ENCODE data around the gene POLH.

- TF ChIP-seq YY1 (IDR thresholded peaks at IDR 0.05; ENCODE audit: insufficient read depth, insufficient read length) (no peak), ZNF274 (IDR thresholded peaks at IDR 0.05; ENCODE audit: low read depth, low read length) (no peak)
Observed at GRCh38 chr6:43606019-43606418, 30.0 kb downstream of the POLH start.

Data from NT2/D1 (cell line).